ENCODE data around the gene GHRL.

DNA sequence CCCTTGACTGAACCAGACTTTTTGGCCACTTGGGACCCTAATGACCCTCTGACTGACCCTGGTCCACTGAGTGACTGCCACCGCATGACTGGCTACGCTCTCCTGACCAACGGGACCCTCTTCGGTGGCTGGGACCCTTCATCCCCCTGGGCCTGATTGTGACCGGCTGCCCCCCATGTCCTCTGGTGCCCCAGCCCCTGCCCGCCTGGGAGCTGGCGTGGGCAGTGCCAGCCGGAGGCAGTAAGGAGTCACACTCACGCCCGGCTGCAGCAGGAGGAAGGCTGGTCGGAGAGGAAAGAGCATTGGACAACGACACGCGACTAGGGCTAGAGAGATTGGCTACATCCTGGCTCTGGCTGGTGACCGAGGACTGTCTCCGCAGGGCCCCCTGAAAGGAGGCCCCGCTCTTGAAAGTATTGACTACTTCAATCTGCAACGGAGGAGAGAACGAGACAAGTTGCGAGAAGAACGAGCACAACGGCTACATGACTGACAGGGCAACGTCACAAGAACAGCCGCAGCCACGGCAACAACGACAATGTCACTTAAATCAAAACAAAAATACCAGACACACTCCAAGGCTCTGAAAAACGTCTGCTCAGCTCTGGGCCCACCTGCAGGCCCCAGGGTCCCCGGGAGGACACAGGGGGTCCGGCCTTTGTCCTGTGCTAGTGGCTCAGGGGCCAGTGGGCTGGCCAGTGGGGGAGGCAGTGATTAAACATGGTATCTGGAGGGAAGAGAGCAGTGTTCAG, 43.3 kb upstream of the GHRL start:
- TF ChIP-seq, protein P1, sequence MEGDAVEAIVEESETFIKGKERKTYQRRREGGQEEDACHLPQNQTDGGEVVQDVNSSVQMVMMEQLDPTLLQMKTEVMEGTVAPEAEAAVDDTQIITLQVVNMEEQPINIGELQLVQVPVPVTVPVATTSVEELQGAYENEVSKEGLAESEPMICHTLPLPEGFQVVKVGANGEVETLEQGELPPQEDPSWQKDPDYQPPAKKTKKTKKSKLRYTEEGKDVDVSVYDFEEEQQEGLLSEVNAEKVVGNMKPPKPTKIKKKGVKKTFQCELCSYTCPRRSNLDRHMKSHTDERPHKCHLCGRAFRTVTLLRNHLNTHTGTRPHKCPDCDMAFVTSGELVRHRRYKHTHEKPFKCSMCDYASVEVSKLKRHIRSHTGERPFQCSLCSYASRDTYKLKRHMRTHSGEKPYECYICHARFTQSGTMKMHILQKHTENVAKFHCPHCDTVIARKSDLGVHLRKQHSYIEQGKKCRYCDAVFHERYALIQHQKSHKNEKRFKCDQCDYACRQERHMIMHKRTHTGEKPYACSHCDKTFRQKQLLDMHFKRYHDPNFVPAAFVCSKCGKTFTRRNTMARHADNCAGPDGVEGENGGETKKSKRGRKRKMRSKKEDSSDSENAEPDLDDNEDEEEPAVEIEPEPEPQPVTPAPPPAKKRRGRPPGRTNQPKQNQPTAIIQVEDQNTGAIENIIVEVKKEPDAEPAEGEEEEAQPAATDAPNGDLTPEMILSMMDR (IDR thresholded peaks at IDR 0.05): no peak
- TF ChIP-seq POLR2A (IDR thresholded peaks at IDR 0.05): no peak

Data from esophagus squamous epithelium (tissue), 4 donors.